ENCODE results near the gene G6PC3. TPM values are rescaled to one million over a fixed set of nuclear protein-coding genes. Genes with fewer than 3 reads are reported as not detected.

Gene G6PC3
- total and polyA plus RNA-seq, 8 donors = 47.3 to 64.9 (median 51.6) TPM

DNA sequence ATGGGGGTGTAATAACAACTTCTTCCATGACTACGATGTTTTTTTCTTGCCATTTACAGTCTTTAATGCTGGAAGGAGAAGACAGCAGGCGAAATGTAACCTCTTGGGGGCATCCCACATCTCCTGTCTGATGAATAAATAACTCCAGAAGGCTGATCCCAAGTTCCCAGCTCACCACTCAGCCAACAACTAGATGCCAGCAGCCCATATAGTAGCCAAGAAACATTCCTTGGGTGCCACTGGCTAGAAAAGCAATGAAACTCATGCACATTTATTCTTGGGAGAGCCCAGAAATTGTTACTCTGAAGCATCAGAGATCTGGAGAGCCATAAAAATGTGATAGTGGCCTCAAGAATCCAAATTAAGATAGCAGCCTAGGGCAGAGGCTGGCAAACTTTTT, 33.1 kb upstream of the G6PC3 start:
- Histone ChIP-seq H3K4me1 (peaks cover 11 to 24% of the 10 kb centered on the region in 2 donors), H3K4me3 (no peak overlapping the region), H3K27ac (no peak overlapping the region), H3K9me3 (no peaks in the 10 kb centered on the region), H3K36me3 (peaks cover 0 to 59% of the 10 kb centered on the region in 2 donors), H3K27me3 (no peaks in the 10 kb centered on the region)
- ATAC-seq = no peak
- DNase-seq = no peak
- intact Hi-C loops (cut with DNase I) = no loop called here
- TF ChIP-seq, protein P1, sequence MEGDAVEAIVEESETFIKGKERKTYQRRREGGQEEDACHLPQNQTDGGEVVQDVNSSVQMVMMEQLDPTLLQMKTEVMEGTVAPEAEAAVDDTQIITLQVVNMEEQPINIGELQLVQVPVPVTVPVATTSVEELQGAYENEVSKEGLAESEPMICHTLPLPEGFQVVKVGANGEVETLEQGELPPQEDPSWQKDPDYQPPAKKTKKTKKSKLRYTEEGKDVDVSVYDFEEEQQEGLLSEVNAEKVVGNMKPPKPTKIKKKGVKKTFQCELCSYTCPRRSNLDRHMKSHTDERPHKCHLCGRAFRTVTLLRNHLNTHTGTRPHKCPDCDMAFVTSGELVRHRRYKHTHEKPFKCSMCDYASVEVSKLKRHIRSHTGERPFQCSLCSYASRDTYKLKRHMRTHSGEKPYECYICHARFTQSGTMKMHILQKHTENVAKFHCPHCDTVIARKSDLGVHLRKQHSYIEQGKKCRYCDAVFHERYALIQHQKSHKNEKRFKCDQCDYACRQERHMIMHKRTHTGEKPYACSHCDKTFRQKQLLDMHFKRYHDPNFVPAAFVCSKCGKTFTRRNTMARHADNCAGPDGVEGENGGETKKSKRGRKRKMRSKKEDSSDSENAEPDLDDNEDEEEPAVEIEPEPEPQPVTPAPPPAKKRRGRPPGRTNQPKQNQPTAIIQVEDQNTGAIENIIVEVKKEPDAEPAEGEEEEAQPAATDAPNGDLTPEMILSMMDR (IDR thresholded peaks at IDR 0.05) = no peak

DNA sequence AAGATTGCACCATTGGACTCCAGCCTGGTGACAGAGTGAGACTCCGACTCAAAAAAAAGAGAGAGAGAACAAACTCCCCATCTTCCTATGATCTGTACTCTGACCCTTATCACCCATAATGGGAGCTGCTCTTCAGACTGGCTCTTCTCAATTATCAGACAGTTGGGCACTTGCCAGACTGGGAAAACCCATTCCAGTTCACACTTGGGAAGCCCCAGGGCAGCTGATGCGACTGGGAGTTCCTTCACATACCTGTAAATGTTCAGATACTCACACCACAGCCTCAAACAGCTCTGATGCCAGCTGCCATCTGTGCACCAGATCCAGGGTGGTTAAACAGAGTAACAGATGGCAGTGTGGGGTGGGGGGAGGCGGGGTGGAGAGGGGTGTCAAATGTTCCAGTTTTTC, 31.9 kb upstream of the G6PC3 start:
- no peak overlapping the region for H3K4me3 ChIP-seq
- intact Hi-C loops (cut with DNase I) = no loop called here
- H3K27me3 ChIP-seq = no peaks in the 10 kb centered on the region
- peaks cover 12 to 35% of the 10 kb centered on the region in 2 donors for H3K4me1 ChIP-seq
- no peak overlapping the region for H3K27ac ChIP-seq
- peaks cover 0 to 47% of the 10 kb centered on the region in 2 donors for H3K36me3 ChIP-seq
- ATAC-seq (no peak), DNase-seq (no peak)
- H3K9me3 ChIP-seq = no peaks in the 10 kb centered on the region
- TF ChIP-seq, protein P1 (IDR thresholded peaks at IDR 0.05) = no peak

DNA sequence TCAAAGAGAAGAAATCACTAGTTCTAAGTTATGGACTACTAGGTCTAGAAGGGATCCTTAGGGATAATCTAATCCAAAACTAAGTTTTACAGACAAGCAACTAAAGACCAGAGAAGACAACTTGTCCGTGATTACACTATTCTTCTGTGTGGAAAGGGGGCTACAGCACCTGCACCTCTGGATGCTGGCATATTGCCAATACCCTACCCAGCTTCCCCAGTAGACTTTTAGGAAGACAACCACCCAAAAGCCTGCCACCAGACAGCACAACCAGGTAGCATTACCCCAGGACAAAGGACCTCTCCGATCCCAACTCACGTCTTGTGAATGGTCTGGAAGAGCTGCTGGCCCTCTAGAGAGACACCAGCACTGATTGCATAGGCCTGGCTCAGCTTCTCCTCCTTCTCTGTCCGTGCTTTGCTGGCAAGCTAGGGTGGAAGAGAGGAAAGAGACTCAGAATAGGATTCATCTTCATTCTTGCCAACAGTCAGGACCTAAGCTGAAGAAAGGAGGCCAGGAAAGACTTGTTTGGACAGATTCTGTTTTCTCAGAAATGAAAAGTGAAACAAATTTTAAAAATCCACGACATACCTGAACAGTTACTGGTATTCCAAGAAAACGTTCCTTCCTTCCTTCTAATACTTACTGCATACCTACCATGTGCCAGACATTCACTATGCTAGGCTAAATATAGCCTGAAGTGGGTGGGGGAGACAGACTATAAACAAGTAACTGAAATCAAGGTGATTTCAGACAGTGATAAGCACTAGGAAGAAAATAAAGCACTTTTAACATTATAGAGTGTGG, 30.5 kb upstream of the G6PC3 start:
- Histone ChIP-seq H3K4me1 (peaks cover 23 to 50% of the 10 kb centered on the region in 2 donors), H3K4me3 (no peak overlapping the region), H3K9me3 (no peaks in the 10 kb centered on the region), H3K27ac (peak overlapping the region in 1 of 2 donors; percentile 28), H3K36me3 (peaks cover 0 to 39% of the 10 kb centered on the region in 2 donors), H3K27me3 (no peaks in the 10 kb centered on the region)
- TF ChIP-seq, protein P1 (IDR thresholded peaks at IDR 0.05) = no peak
- peak in 1 of 4 donors; percentile 32 for DNase-seq
- intact Hi-C loops (cut with DNase I) = no loop called here
- ATAC-seq = peak; percentile 75

DNA sequence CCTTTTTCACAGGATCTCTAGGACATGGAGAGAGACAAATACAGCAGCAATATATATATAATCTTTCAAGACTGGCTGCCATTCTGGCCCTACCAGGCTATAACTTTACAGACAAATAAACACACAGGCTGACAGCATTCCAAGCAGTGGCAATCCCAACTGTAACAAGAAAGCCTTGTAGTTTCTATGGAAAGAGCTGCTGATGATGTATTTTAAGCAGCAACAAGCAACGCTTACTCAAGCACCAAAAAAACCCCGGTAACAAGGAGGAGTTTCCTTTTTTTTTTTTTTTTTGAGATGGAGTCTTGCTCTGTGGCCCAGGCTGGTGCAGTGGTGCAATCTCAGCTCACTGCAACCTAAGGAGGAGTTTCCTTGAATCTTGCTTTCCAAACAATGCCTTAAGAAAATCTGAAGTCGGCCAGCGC, 27.3 kb upstream of the G6PC3 start:
- no peak overlapping the region for H3K4me3 ChIP-seq
- peak overlapping the region; percentile 39 to 68 for H3K27ac ChIP-seq
- TF ChIP-seq, protein P1 (IDR thresholded peaks at IDR 0.05) = no peak
- H3K4me1 ChIP-seq = peaks cover 23 to 57% of the 10 kb centered on the region in 2 donors
- H3K9me3 ChIP-seq = no peaks in the 10 kb centered on the region
- ATAC-seq = peak; percentile 37
- intact Hi-C loops (cut with DNase I) = no loop called here
- DNase-seq = peak in 2 of 4 donors; percentile 14 to 39
- H3K27me3 ChIP-seq = no peaks in the 10 kb centered on the region
- H3K36me3 ChIP-seq = peaks cover 0 to 38% of the 10 kb centered on the region in 2 donors

DNA sequence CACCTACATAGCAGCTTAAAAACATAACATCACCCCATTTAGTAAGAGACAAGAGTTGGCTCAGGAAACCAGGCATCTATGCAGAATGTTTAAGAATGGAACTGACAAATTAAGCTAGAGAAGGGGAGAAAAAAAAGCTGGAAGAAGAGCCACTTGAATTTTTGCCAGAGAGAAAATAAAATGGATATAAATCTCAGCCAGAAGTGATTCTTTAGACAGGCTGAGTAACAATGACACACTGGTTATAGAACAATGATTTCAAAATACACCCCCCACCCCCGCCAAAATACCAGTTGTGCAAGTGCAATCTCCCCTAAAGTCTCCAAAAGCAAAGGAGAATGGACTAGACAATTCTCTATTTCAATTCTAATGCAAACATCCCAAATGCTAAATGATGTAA, 26.5 kb upstream of the G6PC3 start:
- Histone ChIP-seq H3K27me3 (no peaks in the 10 kb centered on the region), H3K4me3 (no peak overlapping the region), H3K9me3 (no peaks in the 10 kb centered on the region), H3K4me1 (peaks cover 23 to 57% of the 10 kb centered on the region in 2 donors), H3K27ac (peak overlapping the region in 1 of 2 donors; percentile 68), H3K36me3 (peaks cover 0 to 38% of the 10 kb centered on the region in 2 donors)
- ATAC-seq (no peak), DNase-seq (peak in 2 of 4 donors; percentile 27 to 54)
- TF ChIP-seq, protein P1 (IDR thresholded peaks at IDR 0.05) = no peak
- intact Hi-C loops (cut with DNase I) = no loop called here
